Lung (tissue), 16 donors: Measurements from ENCODE around the gene TMEM231. TPM values are rescaled to one million over a fixed set of nuclear protein-coding genes. Genes with fewer than 3 reads are reported as not detected.

Experiments
- ATAC-seq: fragments of 200-7000 bp; cut with Tn5 transposase; one replicate; pipeline ENCODE4 v1.9.1; 2020; ENCODE audit warnings: moderate number of reproducible peaks; ENCODE audit not compliant: insufficient read depth, low FRiP score
- DNase-seq, 3 donors: peaks; one replicate each; pipeline ENCODE4 v3.0.0-alpha.2; 2013 to 2017
- H3K27ac ChIP-seq, 2 donors: one replicate each; pipeline ENCODE4 v1.5.1; 2013; ENCODE audit warnings: mild to moderate bottlenecking in 2 of 2, moderate library complexity in 2 of 2, control low read depth in 1 of 2, inconsistent platforms in 1 of 2, low read depth in 1 of 2, low read length in 1 of 2
- H3K27me3 ChIP-seq, 3 donors: one replicate each; pipeline ENCODE4 v1.5.1; 2013; ENCODE audit warnings: low read length in 2 of 3; ENCODE audit not compliant: control insufficient read depth in 3 of 3, insufficient read depth in 3 of 3
- H3K36me3 ChIP-seq, 4 donors: one replicate each; pipeline ENCODE4 v1.5.1; 2013; ENCODE audit warnings: low read length in 4 of 4, mild to moderate bottlenecking in 1 of 4, moderate library complexity in 1 of 4; ENCODE audit not compliant: control insufficient read depth in 4 of 4, insufficient read depth in 4 of 4
- H3K4me1 ChIP-seq, 5 donors: one replicate each; pipeline ENCODE4 v1.5.1; 2013; ENCODE audit warnings: low read length in 5 of 5, mild to moderate bottlenecking in 2 of 5, moderate library complexity in 1 of 5; ENCODE audit not compliant: control insufficient read depth in 5 of 5, insufficient read depth in 5 of 5
- H3K4me3 ChIP-seq: one replicate; pipeline ENCODE4 v1.5.1; 2013; ENCODE audit warnings: mild to moderate bottlenecking, control low read depth, moderate library complexity
- H3K9ac ChIP-seq, 2 donors: one replicate each; pipeline ENCODE4 v1.5.1; 2013; ENCODE audit warnings: low read length in 2 of 2, control low read depth in 1 of 2; ENCODE audit not compliant: insufficient read depth in 1 of 2
- H3K9me3 ChIP-seq, 4 donors: one replicate each; pipeline ENCODE4 v1.5.1; 2013; ENCODE audit warnings: low read length in 3 of 4, mild to moderate bottlenecking in 1 of 4, moderate library complexity in 1 of 4; ENCODE audit not compliant: control insufficient read depth in 4 of 4, insufficient read depth in 3 of 4
- WGBS, 2 donors: extraction: QIAGEN DNeasy Blood & Tissue Kit; methylation state at CpG; one replicate each; pipeline ENCODE4 v1.1.7; 2013; 5-methylcytosine and 5-hydroxymethylcytosine counted together
- long read RNA-seq, 5 donors: transcript quantifications; one replicate each; lab custom pipeline, GENCODE V29; 2026
- polyA plus RNA-seq, 2 donors: library from polyadenylated mRNA; stranded (reverse); fragments of 200-250 nt; gene quantifications; one replicate each; pipeline ENCODE4 v1.2.1, GENCODE V29; 2013
- total RNA-seq, 2 donors: library from RNA; depleted of rRNA in 1 of 2; stranded (reverse); fragments of >200 nt in 1 of 2; gene quantifications; one replicate each; pipeline ENCODE4 v1.2.1, GENCODE V29; 2014 to 2021
- TF ChIP-seq, protein P1 (sequence below): IDR thresholded peaks from 2 replicates; pipeline ENCODE4 v1.5.1; 2012; ENCODE audit warnings: mild to moderate bottlenecking; ENCODE audit errors: control extremely low read depth, extremely low read depth
- donor health status: control.
- donor health status: control.
- donor health status: Bipolar disorder and iron deficiency.
- donor health status: healthy.
- donor health status: DM: yes; HTN: yes; CAD: no.

Gene TMEM231
- total RNA-seq = 10 to 100 TPM; 49.8 to 88.5 TPM
- polyA plus RNA-seq = 10 to 100 TPM in 1 of 2 donors, 1 to 10 TPM in 1; 9.3 to 20.6 TPM
- long read RNA-seq, donor 1, full-length matches to known transcripts = 8 of 8 reads
- long read RNA-seq, donor 1, partial matches to known transcripts = 0 of 8 reads
- long read RNA-seq, donor 1, other reads (novel, unspliced or antisense) = 0 of 8 reads
- long read RNA-seq, donor 2, full-length matches to known transcripts = 2 of 2 reads
- long read RNA-seq, donor 2, partial matches to known transcripts = 0 of 2 reads
- long read RNA-seq, donor 2, other reads (novel, unspliced or antisense) = 0 of 2 reads
- long read RNA-seq, donor 3, full-length matches to known transcripts = 9 of 9 reads
- long read RNA-seq, donor 3, partial matches to known transcripts = 0 of 9 reads
- long read RNA-seq, donor 3, other reads (novel, unspliced or antisense) = 0 of 9 reads
- long read RNA-seq, donor 4, partial matches to known transcripts = 0 of 1 reads
- long read RNA-seq, donor 4, other reads (novel, unspliced or antisense) = 0 of 1 reads
- long read RNA-seq, donor 5, full-length matches to known transcripts = 7 of 7 reads
- long read RNA-seq, donor 5, partial matches to known transcripts = 0 of 7 reads
- long read RNA-seq, donor 5, other reads (novel, unspliced or antisense) = 0 of 7 reads

GRCh38 chr16:75555707-75556430 is at the start of gene TMEM231:
Gene TMEM231 (minus strand): TSS chr16:75556252. CDS start chr16:75556209, 43 bp downstream.
- no peaks in the 10 kb centered on the region for H3K36me3 ChIP-seq
- 0% methylated on average over 67 to 75 of the region's 75 CpGs for WGBS, 2 donors
- H3K27ac ChIP-seq = peak within 1 kb of the TSS; percentile 78 to 88
- TF ChIP-seq, protein P1, sequence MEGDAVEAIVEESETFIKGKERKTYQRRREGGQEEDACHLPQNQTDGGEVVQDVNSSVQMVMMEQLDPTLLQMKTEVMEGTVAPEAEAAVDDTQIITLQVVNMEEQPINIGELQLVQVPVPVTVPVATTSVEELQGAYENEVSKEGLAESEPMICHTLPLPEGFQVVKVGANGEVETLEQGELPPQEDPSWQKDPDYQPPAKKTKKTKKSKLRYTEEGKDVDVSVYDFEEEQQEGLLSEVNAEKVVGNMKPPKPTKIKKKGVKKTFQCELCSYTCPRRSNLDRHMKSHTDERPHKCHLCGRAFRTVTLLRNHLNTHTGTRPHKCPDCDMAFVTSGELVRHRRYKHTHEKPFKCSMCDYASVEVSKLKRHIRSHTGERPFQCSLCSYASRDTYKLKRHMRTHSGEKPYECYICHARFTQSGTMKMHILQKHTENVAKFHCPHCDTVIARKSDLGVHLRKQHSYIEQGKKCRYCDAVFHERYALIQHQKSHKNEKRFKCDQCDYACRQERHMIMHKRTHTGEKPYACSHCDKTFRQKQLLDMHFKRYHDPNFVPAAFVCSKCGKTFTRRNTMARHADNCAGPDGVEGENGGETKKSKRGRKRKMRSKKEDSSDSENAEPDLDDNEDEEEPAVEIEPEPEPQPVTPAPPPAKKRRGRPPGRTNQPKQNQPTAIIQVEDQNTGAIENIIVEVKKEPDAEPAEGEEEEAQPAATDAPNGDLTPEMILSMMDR = no peak
- peak within 1 kb of the TSS; percentile 65 for H3K4me3 ChIP-seq
- H3K9ac ChIP-seq = peak within 1 kb of the TSS; percentile 76
- peaks cover 0 to 12% (median 0%) of the 10 kb centered on the region in 5 donors for H3K4me1 ChIP-seq
- DNase-seq = peak; percentile 96 to 97 (median 96)
- ATAC-seq = peak; percentile 98
- H3K27me3 ChIP-seq = peaks cover 0 to 2% (median 0%) of the 10 kb centered on the region in 3 donors
- no peaks in the 10 kb centered on the region for H3K9me3 ChIP-seq

DNA sequence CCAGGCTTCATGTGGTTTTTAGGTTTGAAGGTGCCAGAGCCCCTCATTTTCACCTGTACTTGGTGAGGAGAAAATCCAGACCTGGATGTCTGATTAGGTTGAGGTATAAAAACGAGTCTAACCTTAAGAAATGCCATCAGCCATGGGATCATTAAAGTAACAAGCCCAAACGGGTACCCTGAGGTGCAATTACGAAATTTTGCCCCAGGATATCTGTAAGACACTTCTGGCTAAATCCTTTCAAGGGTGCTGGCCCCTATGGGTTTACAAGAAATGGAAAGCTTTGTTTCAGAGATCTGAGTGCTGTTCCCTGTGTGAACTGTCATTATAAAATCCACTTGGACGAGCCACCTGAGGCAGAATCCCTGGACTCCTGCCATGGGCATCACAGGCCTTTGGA is 47.2 kb upstream of the TMEM231 start:
- Histone ChIP-seq H3K4me1 (no peaks in the 10 kb centered on the region), H3K27ac (no peak overlapping the region), H3K9ac (no peak overlapping the region), H3K9me3 (peaks cover 0 to 4% (median 1%) of the 10 kb centered on the region in 4 donors), H3K4me3 (no peak overlapping the region), H3K27me3 (no peaks in the 10 kb centered on the region), H3K36me3 (peaks cover 33 to 40% (median 38%) of the 10 kb centered on the region in 4 donors)
- no peak for ATAC-seq
- 89 to 92% methylated on average over 4 of the region's 4 CpGs for WGBS, 2 donors
- DNase-seq = no peak
- TF ChIP-seq, protein P1 = no peak

- H3K36me3 ChIP-seq = peaks cover 30 to 38% (median 33%) of the 10 kb centered on the region in 4 donors
- no peak for ATAC-seq
- H3K9ac ChIP-seq = no peak overlapping the region
- 90 to 96% methylated on average over 6 of the region's 6 CpGs for WGBS, 2 donors
- H3K4me3 ChIP-seq = no peak overlapping the region
- H3K4me1 ChIP-seq = no peaks in the 10 kb centered on the region
- H3K27ac ChIP-seq = no peak overlapping the region
- DNase-seq = no peak
- H3K9me3 ChIP-seq = peaks cover 0 to 7% (median 3%) of the 10 kb centered on the region in 4 donors
- TF ChIP-seq, protein P1 = no peak
- H3K27me3 ChIP-seq = no peaks in the 10 kb centered on the region
Measured at GRCh38 chr16:75599452-75600277, 43.6 kb upstream of the TMEM231 start.
